HuH-7.5 (cell line): Measurements from ENCODE around the gene CORIN.
"Not testable (repeated sequence)": the region's sequence is repeated elsewhere in the genome, so short reads cannot be mapped to it uniquely, and the experiment has no call there.

Experiments used
- DNase-seq: peaks from one replicate; pipeline ENCODE4 v3.0.0; 2011; ENCODE audit warnings: low spot score

Gene CORIN

DNA sequence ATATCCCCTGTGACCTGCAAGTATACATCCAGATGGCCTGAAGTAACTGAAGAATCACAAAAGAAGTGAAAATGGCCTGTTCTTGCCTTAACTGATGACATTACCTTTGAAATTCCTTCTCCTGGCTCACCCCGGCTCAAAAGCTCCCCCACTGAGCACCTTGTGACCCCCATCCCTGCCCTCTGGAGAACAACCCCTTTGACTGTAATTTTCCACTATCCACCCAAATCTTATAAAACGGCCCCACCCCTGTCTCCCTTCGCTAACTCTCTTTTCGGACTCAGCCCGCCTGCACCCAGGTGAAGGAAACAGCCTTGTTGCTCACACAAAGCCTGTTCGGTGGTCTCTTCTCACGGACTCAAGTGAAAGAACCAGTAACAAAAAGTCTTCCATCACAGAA lies 69.9 kb downstream of the CORIN start:
- not testable (repeated sequence) for DNase-seq

- DNase-seq: no peak
These were observed 74.6 kb downstream of the CORIN start for GRCh38 chr4:47763279-47763678.

GRCh38 chr4:47762376-47763266 lies 75.2 kb downstream of the CORIN start:
- DNase-seq: no peak

- not testable (repeated sequence) for DNase-seq
These were observed 84.6 kb downstream of the CORIN start for GRCh38 chr4:47753316-47753715.

- no peak for DNase-seq
These were observed 85.7 kb downstream of the CORIN start for GRCh38 chr4:47752214-47752613.

DNA sequence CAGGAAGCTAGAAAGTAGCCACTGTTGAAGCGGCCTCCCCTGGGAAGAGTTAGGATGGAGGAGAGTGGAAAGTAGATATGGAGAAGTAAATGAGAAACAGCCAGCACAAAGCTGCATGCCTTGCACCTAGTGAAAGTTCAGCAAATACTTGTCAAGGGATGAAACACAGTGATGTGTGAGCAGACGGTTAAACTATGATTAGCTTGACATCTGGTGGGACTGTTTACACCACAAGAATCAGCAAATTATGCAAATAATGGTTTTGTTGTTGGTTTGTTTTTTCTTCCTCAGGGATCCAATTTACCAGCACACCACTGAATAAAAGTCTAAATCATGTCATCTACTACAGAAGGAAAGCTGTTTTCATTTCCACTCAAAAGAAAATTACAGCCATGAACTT lies 87.1 kb downstream of the CORIN start:
- DNase-seq: no peak

DNA sequence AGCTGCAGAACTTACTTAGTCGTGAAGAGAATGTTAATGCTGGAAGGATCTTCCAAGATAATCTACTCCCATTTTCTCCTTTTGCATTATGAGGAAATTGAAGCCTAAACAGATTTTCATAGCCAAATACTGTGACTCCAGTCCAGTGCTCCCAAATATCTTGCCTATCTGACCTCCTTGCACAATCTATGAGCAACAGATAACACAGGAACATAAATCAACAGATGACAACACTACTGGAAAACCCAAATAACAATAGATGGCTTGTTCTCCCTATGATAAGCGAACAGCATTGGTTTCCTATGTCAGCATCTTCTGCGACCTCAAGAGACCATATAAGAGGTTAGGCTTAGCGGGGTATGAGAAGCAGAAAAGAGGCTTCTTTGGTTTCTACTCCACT lies 88.0 kb downstream of the CORIN start:
- DNase-seq: no peak

DNA sequence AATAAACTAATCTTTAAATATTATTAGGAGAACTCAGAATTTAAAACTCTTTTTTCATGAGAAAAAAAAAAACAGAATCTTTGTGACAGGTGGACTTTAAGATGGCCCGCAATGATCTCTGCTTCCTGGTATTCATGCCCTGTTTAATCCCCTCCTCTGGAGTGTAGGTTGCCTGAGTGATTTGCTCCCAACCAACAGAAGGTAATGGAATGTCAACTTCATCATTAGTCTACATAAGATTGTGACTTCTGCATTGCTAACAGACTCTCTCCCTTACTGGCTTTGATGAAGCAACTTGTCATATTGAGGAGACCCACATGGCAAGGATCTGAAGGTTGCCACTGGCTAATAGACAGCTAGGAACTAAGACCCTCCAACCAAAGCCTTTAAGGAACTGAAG lies 88.8 kb downstream of the CORIN start:
- DNase-seq: no peak

DNA sequence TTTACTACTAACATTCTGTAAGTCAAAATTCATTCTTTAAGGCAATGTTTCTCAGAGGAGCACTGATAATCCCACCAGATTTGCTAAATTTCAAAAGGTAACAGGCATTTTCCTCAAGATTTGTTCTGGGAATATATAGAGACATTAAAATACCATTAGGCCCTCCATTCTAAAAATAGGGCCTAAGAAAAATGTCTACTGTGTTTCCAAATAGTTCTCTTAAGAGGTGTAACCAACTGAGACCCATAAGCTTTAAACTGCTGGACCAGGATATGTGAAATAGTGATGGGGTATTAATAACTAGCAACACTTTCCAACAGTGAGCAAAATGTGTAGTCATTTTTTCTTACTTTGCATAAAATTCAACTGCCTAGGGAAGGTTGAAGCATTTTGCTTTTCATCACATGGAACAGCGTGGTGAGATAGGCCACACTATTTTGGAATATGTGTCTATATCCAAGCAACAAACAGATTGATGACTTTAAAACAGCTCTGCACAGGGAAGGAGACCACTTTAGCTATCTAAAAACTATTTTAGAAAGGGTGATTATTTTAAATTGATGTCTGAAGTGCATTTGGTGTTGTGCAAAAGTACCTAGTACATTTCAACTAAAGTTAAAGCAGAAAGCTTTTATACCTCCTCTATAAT lies 89.9 kb downstream of the CORIN start:
- DNase-seq: no peak

- DNase-seq: no peak
These were observed 90.7 kb downstream of the CORIN start for GRCh38 chr4:47747211-47747610.

DNA sequence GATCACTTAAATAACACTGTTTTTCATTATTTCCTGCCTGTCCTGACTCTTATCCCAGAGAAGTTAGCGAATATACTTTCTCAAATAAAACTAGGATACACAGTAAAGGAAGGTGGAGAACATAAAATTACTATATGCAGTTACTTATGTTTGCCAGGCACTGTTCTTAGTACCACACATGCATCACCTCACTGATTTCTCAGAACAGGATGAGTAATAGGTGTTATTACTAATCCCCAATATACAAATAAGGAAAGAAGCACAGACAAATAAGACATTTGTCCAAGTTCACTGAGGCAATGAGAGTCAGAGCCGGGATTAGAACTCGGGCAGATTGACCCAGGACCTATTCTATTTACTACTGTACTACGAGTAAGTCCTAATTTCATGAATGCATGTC lies 91.7 kb downstream of the CORIN start:
- DNase-seq: no peak

DNA sequence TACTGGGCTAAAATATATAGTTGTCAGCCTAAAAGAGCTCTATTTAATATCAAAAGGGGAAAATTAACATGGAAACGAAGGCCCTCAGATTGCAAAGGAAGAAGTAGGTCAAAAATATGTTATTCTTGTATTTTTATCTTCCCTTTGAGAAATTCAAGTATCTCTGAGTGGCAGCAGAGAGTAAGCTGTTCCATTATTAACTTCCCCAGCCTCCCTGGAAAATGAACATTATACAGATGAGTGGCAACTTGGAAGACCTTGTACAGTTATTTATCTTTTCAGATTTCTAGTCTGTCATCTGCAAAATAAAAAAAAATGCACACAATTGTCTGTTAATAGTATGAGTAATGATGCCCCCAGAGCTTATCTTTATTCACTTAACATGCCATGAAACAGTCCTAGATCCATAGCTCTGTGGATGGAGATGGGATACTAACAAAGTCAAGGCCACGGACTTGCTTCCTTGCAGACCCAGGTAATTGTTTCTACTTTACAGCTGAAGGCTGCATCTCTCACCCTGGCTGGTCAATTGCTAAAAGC lies 93.0 kb downstream of the CORIN start:
- no peak for DNase-seq

GRCh38 chr4:47744253-47744652 lies 93.6 kb downstream of the CORIN start:
- DNase-seq: no peak

GRCh38 chr4:47741200-47741599 lies 96.7 kb downstream of the CORIN start:
- no peak for DNase-seq

GRCh38 chr4:47737326-47737725 lies 100.5 kb downstream of the CORIN start:
- no peak for DNase-seq

DNA sequence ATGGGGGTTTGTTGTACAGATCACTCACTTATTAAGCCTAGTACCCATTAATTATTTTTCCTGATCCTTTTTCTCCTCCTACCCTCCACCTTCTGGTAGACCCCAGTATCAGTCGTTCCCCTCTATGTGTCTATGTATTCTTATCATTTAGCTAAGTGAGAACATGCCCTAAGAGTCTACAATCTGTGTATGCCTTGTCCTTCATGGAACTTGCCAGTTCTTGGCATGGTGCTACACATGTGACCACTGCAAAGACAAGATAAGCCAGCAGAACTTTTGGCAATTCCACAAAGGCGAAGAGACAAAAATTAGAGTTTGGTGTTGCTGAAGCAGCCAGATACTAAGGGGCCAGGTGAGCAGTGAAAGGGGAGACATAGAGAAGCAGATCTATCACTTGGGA lies 101.3 kb downstream of the CORIN start:
- no peak for DNase-seq

DNA sequence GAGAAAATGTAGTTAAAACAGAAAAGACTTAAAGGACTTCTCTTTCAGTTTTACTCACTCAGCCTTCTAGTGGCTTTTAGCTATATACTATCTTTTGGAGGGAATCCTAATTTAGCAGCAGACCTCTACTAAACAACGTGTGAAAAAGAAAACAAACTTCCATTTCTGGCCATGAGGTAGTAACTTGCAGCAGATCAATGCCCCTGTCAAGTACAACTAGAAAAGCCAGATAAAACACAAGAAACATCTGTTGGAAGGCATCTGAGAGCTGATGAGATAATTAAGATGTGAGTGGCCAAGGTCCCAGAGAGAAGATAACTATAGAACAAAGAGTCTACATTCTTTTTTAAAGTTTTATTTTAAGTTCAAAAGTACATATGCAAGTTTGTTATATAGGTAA lies 101.7 kb downstream of the CORIN start:
- no peak for DNase-seq

GRCh38 chr4:47733302-47734175 lies 104.3 kb downstream of the CORIN start:
- DNase-seq: peak; percentile 14

GRCh38 chr4:47731182-47731581 lies 106.7 kb downstream of the CORIN start:
- no peak for DNase-seq

GRCh38 chr4:47729131-47729680 lies 108.7 kb downstream of the CORIN start:
- DNase-seq: no peak

DNA sequence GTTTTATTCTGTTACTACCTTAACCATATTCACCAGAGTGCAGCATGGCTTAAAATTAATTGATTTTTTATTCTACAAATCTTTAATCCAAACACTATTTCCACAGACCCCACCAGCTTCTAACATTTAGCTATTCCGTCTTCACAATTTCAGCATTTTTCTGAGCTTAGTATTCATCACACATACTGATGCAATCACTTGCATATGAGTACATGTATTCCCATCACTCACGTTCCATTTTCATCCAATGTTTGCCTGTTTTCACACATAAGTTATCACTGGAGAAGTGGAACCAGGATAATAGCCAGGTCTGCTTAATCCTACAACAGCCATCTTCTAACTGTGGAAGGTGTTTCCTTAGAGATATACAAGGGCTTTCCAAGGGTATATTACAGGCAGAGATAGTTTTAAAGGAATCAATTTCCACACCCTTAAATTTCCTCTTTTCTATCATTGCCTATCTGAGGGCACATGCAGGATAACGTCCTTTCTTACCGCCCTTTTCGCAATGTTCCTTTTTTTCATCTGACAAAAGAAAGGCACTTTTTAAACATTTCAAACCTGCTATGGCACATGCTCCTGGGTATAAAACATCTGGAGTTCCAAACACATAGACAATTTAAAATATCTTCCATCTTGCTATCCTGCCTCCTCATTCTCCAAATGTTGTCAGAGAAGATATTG lies 115.8 kb downstream of the CORIN start:
- DNase-seq: no peak
